GM19452 (cell line): Measurements from ENCODE around the gene FANCG.

Experiments
- ATAC-seq: cut with Tn5 transposase; IDR thresholded peaks from one replicate; pipeline ENCODE4 v1.9.1; 2021; ENCODE audit not compliant: unreplicated experiment

Gene FANCG

DNA sequence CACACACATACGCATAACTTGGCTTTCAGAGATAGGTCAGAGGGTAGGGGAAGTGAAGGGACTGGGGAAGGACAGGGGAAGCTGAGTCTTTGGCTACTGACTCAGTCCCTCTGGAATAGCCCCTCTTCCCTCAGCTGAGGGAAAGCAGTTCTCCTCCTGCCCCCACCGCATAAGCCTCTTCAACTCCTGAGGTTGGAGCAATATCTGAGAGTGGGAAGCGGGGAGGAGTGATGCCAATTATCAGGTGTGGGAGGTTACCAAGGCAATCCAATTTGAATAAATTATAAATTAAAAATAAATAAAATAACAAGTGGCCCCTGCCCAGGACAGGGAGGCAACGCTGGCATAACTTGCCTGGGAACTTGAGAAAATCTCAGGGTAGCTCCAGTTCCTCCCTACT lies 24.8 kb upstream of the FANCG start:
- ATAC-seq: no peak

- ATAC-seq: no peak
Measured at GRCh38 chr9:35103660-35104191, 24.0 kb upstream of the FANCG start.

DNA sequence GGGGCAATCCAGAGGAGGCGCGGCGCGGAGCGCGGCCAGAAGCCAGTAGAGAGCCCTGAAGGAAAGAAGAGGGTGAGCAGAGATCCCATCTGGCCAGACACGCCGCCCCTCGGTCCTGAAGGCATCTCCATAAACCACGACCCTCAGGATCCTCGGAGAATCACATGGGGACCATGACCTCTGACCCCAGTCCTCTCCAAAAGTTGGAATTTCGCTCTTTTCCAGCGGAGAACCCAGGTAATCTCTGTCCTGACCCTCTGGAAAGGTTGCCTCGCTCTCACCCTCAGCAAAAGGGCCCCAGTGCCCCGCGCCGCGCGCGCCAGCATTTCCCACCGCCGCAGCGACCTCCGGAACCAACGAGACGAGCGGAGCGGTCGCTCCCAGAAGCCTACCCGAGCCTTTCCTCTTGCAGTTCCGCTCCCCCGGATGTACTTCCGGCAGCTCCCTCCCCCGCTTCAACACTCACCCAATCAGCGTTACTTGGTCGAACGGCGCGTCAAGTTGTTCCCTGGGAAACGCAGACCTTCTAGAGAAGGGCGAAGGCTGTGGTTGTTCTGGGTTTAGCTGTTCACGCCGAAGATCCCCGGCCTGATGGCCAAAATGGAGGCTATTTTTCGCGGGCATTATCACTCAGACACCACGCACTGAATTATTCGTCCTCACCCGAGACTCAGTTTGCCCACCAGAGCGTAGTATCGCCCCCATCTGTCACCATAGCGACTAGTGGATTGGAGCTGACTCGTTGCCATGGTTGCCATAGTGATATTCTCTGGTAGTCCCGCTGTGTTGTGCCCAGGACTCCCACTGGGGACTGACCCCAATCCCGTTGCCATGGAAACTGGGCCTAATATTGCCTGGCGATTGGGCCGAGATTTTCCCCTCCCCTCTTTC lies 23.3 kb upstream of the FANCG start, which contains the start of gene STOML2:
STOML2 (minus strand) TSS at position 363 of the 891 bp plus-strand sequence; CDS start at position 326, 37 bp downstream.
- ATAC-seq: peak; percentile 93

GRCh38 chr9:35102465-35102768 lies 22.7 kb upstream of the FANCG start:
- ATAC-seq: peak; percentile 8

DNA sequence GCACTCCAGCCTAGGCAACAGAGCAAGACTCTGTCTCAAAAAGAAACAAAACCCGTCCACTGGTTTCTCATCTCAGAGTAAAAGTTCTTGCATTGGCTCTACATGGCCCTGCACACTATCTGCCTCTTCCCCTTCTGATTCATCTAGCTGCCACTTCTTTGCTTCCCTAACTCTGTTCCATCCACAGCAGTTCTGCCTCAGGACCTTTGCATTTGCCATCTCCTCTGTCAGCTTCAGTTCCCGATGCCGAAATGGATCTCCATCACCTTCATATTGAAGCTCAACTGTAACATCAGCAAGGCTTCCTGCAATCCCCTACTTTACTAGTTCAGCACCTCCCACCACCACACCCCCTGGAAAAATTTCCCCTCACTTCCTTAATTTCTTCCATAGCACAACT lies 17.8 kb upstream of the FANCG start:
- ATAC-seq: no peak

DNA sequence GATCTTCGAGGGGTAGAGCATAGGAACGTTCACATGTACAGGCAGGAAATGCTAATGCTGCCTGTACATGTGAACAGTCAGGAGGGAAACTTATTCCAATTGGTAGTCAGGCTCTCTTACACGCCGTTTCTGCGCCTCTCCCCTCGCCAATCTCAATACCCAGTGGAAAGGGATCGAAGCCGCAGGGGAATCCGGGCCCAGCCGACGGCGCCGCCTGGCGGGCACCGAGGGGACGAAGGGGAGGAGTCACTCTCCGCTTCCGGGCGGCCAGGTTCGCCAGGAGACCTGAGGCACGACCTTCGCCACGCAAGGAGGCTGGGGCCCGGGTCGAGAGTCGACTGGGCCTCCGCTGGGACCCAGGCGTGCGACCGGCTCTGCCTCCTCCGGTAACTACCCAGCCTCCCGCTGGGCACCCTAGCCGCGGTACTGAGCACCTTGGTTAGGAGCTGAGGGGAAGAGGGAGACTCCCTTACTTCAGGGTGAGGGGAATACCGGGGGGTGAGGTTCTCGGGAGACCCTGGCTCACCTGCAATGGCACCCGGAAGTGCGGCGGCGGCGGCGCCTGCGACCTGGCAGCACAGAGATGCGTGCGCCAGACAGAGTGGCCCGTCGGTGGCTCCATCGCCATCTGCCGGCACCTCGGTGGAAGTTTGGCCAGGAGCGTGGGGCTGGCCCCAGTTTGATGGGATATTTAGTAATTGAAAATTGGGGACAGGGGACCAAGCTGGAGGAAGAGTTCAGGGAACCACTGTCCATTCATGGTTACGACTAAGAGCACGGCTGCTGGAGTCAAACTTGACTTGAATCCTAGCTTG lies 16.5 kb upstream of the FANCG start, which contains the start of gene PIGO:
PIGO (minus strand) TSS at position 557 of the 815 bp plus-strand sequence. CDS start 1,026 bp downstream, outside the sequence.
- ATAC-seq: peak; percentile 87

- no peak for ATAC-seq
Measured at GRCh38 chr9:35091536-35091935, 11.8 kb upstream of the FANCG start.

DNA sequence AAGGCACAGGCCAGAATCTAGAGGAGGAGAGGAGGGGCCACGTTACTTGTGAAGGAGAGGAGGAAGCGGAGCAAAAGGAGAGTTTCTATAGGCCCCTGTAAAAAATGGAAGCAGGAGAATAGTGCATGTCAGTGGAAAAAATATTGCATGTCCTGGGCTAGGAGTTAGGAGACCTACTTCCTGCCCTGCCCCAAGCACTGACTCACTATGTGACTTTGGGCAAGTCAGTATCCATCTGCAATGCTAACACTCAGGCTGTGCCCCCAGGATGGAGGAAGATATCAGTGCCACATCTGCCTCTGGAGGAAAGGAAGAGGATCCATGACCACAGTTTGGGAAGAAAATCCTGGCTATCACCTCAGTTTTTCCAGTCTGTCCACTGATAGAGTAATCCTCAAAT lies 9.7 kb upstream of the FANCG start:
- ATAC-seq: no peak

DNA sequence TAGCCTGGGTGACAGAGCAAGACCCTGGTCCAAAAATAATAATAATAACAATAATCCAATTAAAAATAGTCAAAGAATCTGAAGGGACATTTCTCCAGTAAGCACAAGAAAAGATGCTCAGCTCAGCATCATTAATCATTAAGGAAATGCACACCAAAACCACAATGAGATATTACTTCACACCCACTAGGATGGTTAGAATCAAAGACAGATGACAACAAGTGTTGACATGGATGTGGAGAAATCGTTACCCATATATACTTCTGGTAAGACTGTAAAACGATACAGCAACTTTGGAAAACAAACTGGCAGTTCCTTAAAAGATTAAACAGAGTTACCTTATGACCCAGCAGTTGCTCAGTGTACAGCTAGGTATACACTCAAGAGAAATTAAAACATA lies 5.3 kb upstream of the FANCG start:
- ATAC-seq: no peak

DNA sequence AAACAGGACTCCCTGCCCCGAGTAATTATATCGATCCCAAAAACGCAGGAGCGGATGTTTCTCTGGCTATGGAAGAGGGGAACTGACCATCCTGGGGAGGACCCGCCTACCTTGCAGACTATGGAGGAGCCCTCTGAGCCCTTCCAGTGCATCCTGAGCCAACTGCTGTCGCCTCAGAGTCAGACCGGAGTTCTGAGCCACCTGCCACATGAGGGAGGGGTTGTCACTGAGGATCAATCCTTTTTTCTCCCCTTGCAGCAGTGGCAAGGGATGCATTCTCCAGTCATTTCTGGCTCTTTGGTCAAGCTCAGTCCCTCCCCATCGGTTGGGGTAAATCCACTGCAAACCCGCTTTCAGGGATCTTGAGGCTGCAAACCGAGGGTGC lies 709 bp downstream of the FANCG start:
- ATAC-seq: no peak

DNA sequence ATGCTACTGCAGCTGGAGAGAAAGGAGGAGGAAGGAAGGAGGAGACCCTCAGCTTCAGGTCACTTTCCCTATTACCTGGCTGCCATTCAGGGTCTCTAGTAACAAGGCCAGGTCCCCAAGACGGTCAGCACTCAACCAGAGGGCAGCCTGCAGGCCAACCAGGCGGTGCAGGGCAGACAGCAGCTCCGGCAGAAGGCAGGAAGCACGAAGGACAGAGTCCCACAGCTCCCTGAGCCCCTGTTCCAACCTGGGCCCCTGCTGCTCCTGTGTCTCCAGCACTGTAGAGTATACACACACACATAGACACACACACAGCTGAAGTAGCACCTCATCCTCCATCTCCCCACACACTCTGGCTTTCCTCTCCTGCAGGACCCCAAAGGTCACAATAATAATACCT lies 1.7 kb downstream of the FANCG start:
- no peak for ATAC-seq

DNA sequence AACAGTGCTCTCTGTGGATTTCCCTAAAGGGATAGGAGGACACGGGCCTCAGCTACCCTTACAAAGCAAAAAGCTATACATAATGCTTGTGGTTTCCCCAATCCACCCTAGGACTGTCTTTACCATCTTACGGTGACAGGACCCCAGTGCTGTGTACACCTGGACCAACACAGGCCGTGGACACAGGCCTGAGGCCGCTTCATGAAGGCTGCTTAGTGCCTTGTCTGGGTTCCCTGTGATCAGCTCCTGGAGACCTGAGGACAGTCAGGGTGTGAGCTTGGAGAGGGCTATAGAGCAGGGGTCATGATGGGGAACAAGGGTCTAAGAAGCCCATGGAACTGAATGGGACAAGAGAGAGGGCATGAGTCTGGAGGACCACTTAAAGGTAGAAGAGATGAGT lies 2.9 kb downstream of the FANCG start:
- no peak for ATAC-seq

DNA sequence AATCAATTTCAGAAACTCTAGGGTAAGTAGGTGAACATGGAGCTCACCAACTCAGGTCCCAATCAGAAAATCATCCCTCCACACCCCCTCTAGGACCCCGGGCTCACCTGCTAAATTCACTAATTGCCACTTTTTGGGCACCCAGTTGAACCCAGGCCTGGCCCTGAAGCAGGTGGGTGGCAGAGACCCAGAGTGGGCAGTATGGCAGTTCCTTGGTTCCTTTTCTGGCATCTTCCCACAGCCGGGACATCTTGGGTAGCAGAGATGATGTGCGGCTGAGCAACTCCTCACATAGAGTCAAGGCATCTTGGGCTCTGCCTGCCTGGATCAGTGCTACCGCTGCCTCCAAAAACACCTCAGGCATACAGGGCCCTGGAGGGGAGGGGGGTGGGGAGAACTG lies 4.4 kb downstream of the FANCG start:
- ATAC-seq: no peak

GRCh38 chr9:35074791-35075190 lies 5.0 kb downstream of the FANCG start:
- no peak for ATAC-seq

DNA sequence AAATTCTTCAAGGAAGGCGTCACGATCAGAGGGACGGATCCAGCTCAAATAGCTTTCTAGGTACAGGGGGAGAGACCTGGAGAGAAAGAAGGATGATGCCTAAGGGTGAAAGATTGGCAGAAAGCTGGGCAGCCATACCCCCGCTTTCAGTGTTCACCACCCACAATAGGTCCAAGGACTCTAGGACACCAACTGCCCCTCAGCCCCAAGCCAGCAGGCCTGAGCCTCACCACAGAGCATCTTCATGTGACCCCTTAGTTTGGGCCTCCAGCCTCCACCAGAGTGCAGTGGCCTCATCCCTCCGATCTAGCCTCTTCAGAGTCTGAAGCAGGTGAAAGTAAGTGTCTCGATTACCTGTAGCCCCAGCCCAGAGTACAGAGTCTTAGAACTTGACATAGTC lies 5.6 kb downstream of the FANCG start:
- no peak for ATAC-seq

DNA sequence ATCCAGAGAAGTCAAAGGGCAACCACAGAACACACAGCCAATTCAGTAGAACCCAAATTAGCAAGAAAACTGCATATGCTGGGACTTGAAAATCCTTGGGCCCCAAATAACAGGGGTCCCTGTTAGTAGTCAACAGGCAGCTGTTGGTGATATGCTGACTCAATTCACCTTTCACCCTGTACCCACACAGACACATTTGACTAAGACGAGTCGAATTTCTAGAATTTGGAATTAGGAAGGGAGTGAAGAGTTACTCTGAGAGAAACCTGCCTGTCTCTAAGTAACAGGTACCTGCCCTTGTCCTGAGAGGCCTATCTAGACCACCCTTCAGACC lies 6.5 kb downstream of the FANCG start:
- no peak for ATAC-seq

DNA sequence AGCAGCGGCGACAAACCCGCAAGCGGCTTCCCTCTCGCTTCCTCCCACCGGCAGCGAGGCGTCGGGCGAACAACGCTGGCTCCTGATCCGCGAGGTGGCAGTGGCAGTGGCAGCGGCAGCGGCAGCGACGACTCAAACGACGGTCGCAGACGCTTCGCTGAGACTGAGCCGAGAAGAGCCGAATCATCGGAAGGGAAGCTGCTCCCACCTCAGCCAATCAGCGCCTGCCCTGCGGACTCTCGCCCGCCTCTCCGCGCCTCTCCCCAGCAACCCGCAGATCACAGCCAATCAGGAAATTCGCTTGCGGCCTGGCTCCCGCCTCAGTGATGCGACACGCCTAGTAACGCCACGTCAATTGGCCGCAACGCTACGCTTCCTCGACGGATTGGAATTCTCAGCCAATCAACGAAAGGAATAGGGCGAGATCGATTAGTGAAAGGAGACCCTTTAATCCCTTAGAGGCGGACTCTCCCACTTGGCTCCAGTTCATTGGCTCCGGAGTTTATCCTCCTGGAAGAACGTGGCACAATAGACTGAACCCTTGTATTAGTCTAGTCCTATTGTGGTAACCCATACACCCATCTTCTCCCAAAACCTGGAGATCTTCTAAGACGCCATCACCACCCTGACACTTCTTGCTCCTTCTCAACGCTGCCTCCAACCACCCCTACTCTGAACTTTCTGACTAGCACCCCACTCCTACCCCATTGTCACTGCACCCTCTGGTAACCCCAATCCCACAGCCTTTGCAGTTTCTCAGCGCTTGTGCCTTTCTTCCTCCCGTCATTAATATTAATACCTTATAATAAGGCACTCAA lies 7.1 kb downstream of the FANCG start, which contains the start of gene VCP:
VCP (minus strand) TSS at position 165 of the 818 bp plus-strand sequence. CDS start 272 bp downstream, outside the sequence.
- ATAC-seq: peak; percentile 83

DNA sequence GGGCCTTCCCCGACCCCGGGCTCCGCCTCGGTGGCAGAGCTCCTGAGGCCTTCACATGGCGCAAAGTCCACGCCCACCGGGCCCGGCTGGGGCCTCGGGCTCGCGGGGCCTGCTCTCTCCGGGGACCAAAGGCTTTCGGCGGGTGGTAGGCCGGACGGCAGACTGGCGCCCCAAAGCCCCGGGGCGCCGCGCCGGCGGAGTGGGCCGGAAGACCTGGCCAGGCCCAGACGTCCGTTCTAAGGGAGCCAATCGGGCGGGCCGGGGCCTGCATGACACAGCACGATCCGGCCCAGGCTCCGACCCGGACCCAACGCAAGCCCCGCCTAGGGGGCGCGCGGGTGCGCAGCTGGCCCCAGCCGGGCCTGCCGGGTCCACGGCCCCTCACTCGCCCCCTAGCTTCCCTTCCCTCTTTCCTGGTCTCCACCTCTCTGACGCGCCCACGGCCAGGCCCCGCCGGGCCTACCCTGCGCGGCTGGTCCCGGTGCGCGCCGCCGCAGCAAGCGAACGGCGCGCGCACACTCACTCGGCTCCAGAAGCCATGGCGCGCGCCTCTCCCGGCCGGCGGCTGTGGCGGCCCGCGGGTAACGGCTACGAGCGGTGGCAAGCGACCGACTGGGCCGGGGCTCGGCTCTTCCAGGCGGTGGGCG lies 7.8 kb downstream of the FANCG start:
- peak; percentile 50 for ATAC-seq

- ATAC-seq: no peak
Measured at GRCh38 chr9:35070823-35071813, 8.6 kb downstream of the FANCG start.
